A673 (cell line): ENCODE data around the gene CIBAR2. TPM values are rescaled to one million over a fixed set of nuclear protein-coding genes. Genes with fewer than 3 reads are reported as not detected.

ENCODE experiments used
- BruUV-seq: library from RNA; stranded (reverse); fragments of 400-500 nt; replicated peaks from 2 replicates; lab custom pipeline; 2021; lab: Mats Ljungman, UMichigan
- CTCF ChIA-PET: fragments of 300-600 bp; sonication (Branson Sonifier 250); formaldehyde crosslinking; loops from one replicate; lab custom pipeline; 2022; ENCODE audit warnings: antibody characterized with exemption; lab: Charles Lee
- POLR2A ChIA-PET: fragments of 300-600 bp; sonication (Branson Sonifier 250); formaldehyde crosslinking; loops from one replicate; lab custom pipeline; 2022; ENCODE audit warnings: antibody characterized with exemption; ENCODE audit not compliant: low non-redundant PET; lab: Charles Lee
- DNase-seq: peaks from one replicate; pipeline ENCODE4 v3.0.0-alpha.2; 2015; ENCODE audit warnings: low spot score
- H3K27ac ChIP-seq: fragments of 200-600 bp; sonication (generic); 2 replicates; pipeline ENCODE4 v1.5.1; 2016; ENCODE audit warnings: mixed run types, low read depth, mild to moderate bottlenecking, mixed read lengths, antibody characterized with exemption, low read length; ENCODE audit not compliant: poor library complexity, severe bottlenecking
- H3K27me3 ChIP-seq: fragments of 200-600 bp; sonication (generic); replicated peaks from 2 replicates; pipeline ENCODE4 v1.6.1; 2017; ENCODE audit warnings: mixed run types, low read depth, mild to moderate bottlenecking, mixed read lengths, antibody characterized with exemption, low read length; ENCODE audit not compliant: insufficient read depth, poor library complexity
- H3K36me3 ChIP-seq: fragments of 200-600 bp; sonication (generic); 2 replicates; pipeline ENCODE4 v1.6.1; 2016; ENCODE audit warnings: mixed run types, mild to moderate bottlenecking, mixed read lengths, antibody characterized with exemption, low read length; ENCODE audit not compliant: insufficient read depth, poor library complexity, severe bottlenecking
- H3K4me1 ChIP-seq: fragments of 200-600 bp; sonication (generic); 2 replicates; pipeline ENCODE4 v1.6.1; 2017; ENCODE audit warnings: mixed run types, mild to moderate bottlenecking, mixed read lengths, antibody characterized with exemption, low read length; ENCODE audit not compliant: insufficient read depth, poor library complexity, severe bottlenecking
- H3K4me3 ChIP-seq: fragments of 200-600 bp; sonication (generic); 2 replicates; pipeline ENCODE4 v1.5.1; 2016; ENCODE audit warnings: low read depth, mixed run types, mild to moderate bottlenecking, mixed read lengths, low read length; ENCODE audit not compliant: poor library complexity, severe bottlenecking
- H3K9me3 ChIP-seq: fragments of 200-600 bp; sonication (generic); 2 replicates; pipeline ENCODE4 v1.6.1; 2016; ENCODE audit warnings: mixed run types, low read depth, mild to moderate bottlenecking, mixed read lengths, antibody characterized with exemption, low read length; ENCODE audit not compliant: poor library complexity, severe bottlenecking
- EZH2 ChIP-seq: fragments of 200-600 bp; sonication (generic); IDR thresholded peaks from 2 replicates; pipeline ENCODE4 v1.6.1; 2017; ENCODE audit warnings: borderline replicate concordance, low read depth, mild to moderate bottlenecking, mixed read lengths, antibody characterized with exemption, low read length; ENCODE audit not compliant: poor library complexity, severe bottlenecking
- intact Hi-C: fragments of 100-400 bp; cut with micrococcal nuclease; formaldehyde crosslinking; loops from one replicate; pipeline ENCODE4 v1.10.0; 2022; ENCODE audit not compliant: unreplicated experiment
- total RNA-seq: library from RNA; stranded (reverse); gene quantifications from 2 replicates; pipeline ENCODE4 v1.2.3, GENCODE V29; 2021
- TF ChIP-seq, protein P1 (sequence below): fragments of 300-800, 200-600 bp; sonication (generic); conservative IDR thresholded peaks from 2 replicates; pipeline ENCODE4 v1.5.1; 2017; ENCODE audit warnings: low read depth, mild to moderate bottlenecking, antibody characterized with exemption, low read length, moderate library complexity, mixed read lengths

Gene CIBAR2
- total RNA-seq, 1 experiment from 2014 or later: not detected

DNA sequence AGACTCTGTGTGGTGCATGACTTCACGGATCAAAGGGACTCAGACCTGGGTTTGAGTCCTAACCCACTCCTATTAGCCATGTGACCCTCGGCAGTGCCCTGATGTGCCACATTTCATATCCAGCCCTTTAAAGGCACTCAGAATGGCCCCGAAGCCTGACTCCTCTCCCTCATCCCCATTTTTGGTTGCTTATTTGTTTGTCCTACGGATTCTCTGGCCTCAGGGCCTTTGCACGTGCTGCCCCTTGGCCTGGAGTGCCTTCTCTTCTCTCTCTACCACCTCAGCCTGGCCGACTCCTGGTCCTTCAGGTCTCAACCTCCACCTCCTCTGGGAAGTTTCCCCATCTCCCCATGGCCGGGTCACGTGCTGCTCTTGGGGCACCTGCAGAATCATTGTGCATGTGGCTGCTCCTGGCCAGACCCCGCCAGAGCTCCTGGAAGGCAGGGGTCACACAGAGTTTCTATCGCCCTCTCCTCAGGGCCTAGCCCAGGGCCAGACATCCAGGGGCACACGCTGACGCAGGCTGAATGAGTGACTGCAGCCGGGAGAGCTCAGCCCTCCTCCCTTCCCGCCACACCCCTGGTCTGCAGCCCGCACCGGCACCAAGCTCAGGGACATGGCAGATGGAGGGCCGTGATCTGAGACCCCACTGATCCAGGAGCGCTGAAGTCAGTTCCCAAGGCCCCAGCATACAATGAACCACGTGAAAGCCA is 22.0 kb upstream of the CIBAR2 start:
- CTCF ChIA-PET: no interaction called here
- H3K4me3 ChIP-seq: no peak overlapping the region
- peaks cover 10% of the 10 kb centered on the region for H3K4me1 ChIP-seq
- H3K27ac ChIP-seq: no peak overlapping the region
- TF ChIP-seq EZH2: no peak
- no TSS peak for BruUV-seq
- no peaks in the 10 kb centered on the region for H3K27me3 ChIP-seq
- H3K36me3 ChIP-seq: no peaks in the 10 kb centered on the region
- intact Hi-C loops: no loop called here
- no peaks in the 10 kb centered on the region for H3K9me3 ChIP-seq
- POLR2A ChIA-PET: no interaction called here
- DNase-seq: no peak

DNA sequence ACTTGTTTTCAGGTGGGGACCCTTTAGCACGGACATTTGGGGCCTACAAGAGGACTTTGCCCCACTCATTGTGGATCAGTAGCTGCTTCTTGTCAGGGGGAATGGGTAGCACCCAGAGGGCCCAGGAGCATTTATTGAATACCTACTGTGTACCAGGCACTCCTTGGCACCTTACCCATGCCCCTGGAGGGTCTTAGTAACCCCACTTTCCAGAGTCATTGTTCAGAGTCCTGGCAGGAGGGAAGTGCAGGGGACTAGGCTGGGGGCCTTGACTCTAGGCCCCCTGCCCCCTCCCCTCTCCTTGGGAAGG is 21.0 kb upstream of the CIBAR2 start:
- no peaks in the 10 kb centered on the region for H3K27me3 ChIP-seq
- intact Hi-C loops: no loop called here
- BruUV-seq: no TSS peak
- no peaks in the 10 kb centered on the region for H3K9me3 ChIP-seq
- H3K27ac ChIP-seq: no peak overlapping the region
- no peak overlapping the region for H3K4me3 ChIP-seq
- H3K36me3 ChIP-seq: no peaks in the 10 kb centered on the region
- H3K4me1 ChIP-seq: peaks cover 10% of the 10 kb centered on the region
- ChIA-PET POLR2A (no interaction called here), CTCF (no interaction called here)
- no peak for TF ChIP-seq EZH2
- TF ChIP-seq, protein P1, sequence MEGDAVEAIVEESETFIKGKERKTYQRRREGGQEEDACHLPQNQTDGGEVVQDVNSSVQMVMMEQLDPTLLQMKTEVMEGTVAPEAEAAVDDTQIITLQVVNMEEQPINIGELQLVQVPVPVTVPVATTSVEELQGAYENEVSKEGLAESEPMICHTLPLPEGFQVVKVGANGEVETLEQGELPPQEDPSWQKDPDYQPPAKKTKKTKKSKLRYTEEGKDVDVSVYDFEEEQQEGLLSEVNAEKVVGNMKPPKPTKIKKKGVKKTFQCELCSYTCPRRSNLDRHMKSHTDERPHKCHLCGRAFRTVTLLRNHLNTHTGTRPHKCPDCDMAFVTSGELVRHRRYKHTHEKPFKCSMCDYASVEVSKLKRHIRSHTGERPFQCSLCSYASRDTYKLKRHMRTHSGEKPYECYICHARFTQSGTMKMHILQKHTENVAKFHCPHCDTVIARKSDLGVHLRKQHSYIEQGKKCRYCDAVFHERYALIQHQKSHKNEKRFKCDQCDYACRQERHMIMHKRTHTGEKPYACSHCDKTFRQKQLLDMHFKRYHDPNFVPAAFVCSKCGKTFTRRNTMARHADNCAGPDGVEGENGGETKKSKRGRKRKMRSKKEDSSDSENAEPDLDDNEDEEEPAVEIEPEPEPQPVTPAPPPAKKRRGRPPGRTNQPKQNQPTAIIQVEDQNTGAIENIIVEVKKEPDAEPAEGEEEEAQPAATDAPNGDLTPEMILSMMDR: no peak
- DNase-seq: no peak

DNA sequence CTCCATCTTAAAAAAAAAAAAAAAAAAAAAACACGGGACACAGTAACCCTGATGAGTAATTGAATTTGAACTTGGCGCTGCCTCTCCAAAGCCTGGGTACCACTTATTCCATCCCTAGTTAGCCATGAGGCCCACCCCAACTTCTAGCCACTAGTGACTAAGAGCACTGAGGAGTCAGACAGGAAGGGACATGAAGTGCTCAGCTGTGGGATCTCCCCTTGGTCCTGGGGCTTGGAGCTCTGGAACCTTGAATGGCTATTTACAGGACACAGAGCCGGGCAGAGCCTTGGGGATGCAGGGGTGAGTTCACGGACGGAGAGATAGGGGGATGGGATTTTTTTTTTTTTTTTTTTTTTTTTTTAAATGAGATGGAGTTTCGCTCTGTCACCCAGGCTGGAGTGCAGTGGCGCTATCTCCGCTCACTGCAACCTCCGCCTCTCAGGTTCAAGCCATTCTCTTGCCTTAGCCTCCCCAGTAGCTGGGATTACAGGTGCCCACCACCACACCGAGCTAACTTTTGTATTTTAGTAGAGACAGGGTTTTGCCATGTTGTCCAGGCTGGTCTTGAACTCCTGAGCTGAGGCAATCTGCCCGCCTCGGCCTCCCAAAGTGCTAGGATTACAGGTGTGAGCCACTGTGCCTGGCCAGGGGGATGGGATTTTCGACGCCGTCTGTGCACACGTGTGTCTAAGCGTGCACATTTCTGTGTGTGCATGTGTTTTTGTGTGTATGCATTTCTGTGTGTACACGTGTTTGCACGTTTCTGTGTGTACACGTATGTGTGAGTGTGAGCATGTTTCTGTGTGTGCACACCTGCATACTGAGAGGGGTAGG is 20.4 kb upstream of the CIBAR2 start:
- Histone ChIP-seq H3K4me3 (no peak overlapping the region), H3K27me3 (no peaks in the 10 kb centered on the region), H3K36me3 (no peaks in the 10 kb centered on the region), H3K27ac (no peak overlapping the region), H3K4me1 (peaks cover 10% of the 10 kb centered on the region), H3K9me3 (no peaks in the 10 kb centered on the region)
- CTCF ChIA-PET: no interaction called here
- DNase-seq: no peak
- no TSS peak for BruUV-seq
- no peak for TF ChIP-seq EZH2
- TF ChIP-seq, protein P1: no peak
- intact Hi-C loops: no loop called here
- POLR2A ChIA-PET: no interaction called here
